T1000 (cell line): ENCODE data around the gene LYAR.
"Not testable (repeated sequence)": the region's sequence is repeated elsewhere in the genome, so short reads cannot be mapped to it uniquely, and the experiment has no call there.

Source experiments
- DNase-seq: peaks from one replicate; lab custom pipeline; 2025; ENCODE audit warnings: mixed read lengths; lab: John Stamatoyannopoulos, UW

LYAR gene

DNA sequence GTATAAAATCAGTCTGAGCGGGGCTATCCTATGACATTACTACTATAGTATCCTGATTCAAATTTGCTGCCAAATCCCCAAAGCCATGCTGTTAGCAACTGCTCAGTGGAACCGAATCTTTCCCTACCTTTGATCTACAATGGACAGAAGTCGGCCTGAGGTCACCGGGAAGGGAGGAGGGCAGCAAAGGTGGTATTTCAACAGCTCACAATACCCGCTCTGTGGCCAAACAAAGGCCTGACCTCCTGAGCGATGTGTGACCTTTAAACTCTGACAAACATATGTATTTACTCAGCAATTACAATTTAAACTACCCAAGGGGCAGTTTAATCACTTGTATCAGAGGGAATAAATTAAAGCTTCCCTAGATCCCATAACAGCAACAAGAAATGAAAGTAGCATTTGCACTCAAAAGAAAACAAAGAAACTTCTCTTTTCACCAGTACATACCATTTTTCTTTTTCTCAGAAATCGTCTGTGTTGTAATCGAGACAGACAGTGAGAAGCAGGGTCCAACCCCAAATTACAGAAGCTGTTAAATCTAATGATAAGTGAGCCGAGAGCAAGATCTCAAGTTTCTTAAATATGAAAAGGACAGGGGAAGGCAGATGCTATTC is 30.4 kb downstream of the LYAR start:
- DNase-seq = no peak

DNA sequence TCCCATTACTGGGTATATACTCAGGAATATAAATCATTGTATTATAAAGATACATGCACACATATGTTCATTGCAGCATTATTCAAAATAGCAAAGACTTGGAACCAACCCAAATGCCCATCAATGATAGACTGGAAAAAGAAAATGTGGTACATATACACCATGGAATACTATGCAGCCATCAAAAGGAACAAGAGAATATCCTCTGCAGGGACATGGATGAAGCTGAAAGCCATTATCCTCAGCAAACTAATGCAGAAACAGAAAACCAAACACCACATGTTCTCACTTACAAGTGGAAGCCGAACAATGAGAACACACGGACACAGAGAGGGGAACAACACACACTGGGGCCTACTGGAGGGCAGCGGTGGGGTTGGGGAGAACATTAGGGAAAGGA is 32.2 kb downstream of the LYAR start:
- DNase-seq = not testable (repeated sequence)

DNA sequence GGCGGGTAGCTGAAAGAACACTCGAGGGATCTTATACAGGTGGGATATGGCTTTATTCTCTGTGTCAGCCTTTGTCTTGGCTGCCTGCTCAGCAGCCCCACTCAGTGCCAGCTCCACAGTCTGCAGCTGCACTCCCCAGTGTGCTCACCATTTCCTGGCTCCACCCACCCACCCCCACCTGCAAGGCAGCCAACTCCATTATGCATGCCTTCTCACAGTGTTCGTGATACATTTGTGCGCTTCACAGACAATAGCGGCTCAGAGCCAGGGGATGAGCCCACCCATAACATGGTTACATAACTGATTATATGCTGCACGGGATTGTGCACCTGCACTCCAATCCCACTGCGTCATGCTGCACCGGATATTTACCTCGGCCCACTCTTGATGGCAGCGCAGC is 33.2 kb downstream of the LYAR start:
- no peak for DNase-seq

DNA sequence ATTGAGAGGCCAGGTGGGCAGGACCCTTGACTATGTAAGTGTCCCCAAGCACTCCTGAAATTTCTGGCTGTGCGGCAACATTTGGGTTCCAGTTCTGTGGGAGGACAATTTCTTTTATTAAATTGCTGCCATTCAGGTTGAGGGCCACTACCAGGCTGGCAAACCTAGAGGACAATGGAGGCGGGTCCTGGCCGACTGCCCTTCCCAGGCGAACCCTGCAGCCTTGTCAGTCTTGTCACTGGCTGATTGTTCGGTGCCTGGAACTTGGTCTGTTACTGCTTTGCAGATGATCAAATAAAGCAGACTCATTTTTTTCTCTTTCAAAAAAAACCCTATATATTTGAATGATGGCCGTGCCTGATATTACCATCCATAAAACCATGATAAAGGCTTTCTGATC is 35.3 kb downstream of the LYAR start:
- DNase-seq = no peak

DNA sequence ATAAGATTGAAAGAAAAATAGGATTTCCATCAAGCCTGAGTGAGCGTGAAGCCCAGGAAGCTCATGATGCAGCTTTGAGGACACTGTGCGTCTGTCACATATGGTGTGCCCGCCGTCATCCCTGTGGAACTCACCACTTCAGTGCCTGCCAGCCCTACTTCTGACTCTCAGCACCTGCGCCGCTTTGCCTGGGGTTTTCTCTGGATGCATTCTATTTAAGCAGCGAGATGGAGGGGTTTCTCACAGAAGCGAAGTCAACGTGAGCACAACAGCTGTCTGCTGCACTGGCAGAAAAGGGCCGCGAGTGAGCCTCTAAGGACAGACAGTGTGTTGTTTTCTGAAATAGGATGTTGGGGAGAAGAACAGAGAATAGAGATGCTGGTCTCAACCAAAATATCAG is 35.8 kb downstream of the LYAR start:
- DNase-seq = no peak

DNA sequence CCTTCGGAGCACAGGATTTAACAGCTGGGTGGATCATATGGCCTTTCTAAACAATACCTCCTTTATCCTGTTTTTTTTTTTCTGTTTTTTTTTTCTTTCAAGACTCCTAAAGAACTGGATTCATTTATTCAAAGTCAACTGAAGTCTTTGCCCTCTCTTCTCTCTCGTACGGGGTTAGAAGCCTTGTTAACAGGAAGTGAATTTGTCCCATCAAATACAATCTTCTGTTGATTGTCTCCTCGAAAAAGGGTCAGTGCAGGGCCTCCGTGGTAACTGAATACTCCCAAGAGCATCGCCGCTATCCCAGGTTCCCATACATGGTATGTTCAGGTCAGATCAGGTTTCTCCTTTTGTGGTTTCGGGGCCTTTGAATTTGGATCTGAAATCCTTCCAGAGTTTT is 40.1 kb downstream of the LYAR start:
- no peak for DNase-seq

DNA sequence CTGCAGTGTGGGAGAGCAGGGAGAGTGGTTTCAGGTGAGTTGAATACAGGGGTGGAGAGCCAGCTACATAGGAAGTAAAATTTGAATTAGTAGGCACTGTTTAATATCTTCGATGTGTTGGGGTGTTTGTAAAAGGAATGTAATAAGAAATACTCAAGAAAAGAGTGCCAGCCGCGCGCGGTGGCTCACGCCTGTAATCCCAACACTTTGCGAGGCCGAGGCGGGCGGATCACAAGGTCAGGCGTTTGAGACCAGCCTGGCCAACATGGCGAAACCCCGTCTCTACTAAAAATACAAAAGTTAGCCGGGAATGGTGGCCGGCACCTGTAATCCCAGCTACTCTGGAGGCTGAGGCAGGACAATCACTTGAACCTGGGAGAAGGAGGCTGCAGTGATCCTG is 40.6 kb downstream of the LYAR start:
- not testable (repeated sequence) for DNase-seq

DNA sequence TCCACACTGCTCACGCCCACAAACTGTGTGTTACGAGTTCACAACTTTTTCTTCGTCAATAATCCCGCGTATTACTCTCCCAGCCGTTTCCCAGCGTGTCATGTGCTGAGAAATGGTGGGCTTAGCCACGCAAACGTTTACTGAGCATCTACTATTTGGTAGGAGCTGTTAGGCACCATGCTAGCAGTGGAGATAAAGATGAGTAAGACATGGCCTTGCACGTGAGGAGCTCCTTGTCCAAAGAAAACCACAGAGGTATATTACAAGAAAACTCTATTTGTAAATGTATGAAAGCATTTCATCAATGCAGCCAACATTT is 41.1 kb downstream of the LYAR start:
- no peak for DNase-seq

DNA sequence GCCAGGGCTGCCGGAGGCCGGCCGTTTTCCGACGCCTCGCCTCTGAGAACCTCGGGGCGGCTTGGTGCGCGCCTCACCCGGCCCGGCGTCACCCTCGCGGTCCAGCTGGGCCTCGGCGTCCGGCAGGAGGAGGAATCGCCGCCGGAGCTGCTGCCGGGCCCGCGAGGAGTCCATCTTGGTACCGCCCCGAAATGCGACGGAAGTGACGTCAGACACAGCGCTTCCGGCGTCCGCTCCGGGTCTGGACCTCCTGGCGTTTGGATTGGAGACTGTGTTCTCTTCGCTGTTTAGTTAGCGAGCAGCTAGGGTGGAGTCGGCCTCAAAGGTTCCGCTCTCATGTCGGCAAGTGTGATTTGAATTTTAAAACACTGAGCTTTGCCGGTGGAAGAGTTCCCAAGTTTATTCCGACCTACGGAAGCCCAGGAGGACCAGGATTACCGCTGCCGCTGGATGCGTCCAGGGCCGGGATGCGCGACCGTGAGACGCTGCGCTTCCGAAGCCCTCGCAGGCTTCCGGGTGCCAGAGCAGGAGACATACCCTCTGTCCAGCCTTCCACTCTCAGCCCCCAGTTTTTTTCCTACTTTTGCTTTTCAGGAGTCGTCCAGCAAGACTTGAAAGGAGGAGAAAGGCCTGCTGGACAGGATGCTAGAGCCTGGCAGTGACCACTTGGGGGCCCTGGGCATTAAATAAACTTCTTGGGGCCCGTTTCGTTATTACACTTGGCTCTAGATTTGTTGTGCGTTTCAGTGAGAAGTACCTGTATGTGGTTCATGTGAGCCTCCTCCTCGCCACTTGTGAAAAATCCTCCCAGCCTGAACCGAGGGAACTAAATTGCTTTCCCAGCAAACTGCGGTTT is 41.7 kb downstream of the LYAR start, which contains the start of gene TMEM128:
Gene TMEM128, minus strand, starts transcription at position 195 of the 856 bp plus-strand sequence. Its CDS starts 21 bp downstream, at position 174.
- peak; percentile 85 for DNase-seq

DNA sequence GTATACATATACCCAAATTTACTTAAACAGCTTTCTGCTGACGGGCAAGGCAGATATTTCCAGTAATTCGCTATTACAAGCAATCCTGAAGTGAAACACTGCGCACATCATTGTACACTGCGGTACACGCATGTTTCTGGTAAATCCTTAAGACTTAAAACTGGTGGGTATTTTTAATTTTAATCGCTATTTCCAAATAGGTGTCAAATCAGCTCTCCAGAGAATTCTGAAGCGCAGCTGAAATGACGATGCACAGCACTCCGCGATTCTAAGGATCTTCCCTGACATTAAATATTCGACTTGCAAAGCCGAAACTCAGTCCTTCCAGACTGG is 42.3 kb downstream of the LYAR start:
- DNase-seq = no peak

DNA sequence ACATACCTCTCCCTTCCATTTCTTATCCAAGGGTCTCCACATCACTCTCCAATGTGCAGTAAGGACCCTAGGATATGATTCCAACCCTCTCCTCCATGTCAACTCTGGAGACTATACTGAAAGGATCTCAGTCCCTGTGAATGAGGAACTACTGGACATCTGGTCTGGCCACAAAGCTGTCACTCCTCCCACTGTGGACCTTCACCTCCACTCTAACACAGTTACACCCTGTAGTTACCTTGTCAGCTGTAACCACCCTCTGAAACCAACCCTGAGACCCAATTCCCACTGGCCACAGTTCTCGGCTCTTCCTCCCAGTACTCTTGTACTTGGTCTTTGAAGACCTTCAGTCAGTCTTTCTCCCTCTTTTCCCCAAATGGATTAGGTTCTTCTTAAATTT is 44.8 kb downstream of the LYAR start:
- no peak for DNase-seq

DNA sequence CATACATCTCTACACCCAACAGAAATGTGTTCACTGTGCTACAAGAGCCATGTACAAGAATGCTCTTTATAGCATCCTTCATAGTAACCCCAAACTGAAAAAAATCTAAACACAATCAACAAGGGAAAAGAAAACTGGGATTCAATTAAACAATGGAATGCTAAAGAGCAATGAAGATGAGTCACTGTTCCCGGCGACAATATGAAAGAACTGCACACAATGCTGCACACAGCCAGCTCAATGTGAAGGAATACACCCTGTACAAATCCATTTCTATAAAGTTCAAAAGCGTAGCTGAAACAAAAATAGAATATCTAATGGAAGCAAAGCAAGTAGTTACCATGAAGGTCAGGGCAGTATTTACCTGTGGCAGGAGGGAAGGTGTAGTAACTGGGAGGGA is 50.4 kb downstream of the LYAR start:
- not testable (repeated sequence) for DNase-seq

DNA sequence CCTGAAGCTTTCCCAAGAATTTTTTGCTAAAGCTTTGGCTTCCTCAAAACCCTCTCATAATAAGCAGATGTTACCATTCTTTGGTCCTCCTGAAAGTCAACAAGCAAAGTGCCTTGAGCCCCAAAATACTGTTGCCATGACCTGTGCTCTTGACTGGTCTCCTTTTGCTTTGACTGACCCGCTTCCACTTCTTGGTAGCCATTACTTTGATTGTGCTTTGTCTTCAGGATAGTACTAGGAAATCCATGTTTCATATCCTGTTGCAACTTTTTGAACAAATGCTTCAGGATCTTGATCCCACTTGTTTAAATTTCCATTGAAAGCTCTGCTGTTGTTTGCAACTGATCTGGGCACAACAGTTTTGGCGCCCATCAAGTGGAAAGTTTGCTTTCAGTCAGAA is 56.3 kb downstream of the LYAR start:
- no peak for DNase-seq

DNA sequence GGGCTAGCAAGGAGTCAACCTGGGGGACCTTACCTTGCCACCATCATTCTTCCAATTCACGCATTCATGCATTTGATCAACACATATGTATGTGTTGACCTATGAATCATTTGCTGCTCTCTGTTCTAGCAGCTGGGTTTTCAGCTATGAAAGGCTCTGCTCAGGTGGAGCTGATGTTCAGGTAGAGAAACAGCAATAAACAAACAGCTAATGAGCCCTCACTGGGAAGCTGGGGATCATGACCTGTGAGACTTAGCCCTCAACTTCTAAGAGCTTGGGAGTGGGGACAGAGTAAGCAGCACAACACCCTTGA is 61.6 kb downstream of the LYAR start:
- DNase-seq = no peak

DNA sequence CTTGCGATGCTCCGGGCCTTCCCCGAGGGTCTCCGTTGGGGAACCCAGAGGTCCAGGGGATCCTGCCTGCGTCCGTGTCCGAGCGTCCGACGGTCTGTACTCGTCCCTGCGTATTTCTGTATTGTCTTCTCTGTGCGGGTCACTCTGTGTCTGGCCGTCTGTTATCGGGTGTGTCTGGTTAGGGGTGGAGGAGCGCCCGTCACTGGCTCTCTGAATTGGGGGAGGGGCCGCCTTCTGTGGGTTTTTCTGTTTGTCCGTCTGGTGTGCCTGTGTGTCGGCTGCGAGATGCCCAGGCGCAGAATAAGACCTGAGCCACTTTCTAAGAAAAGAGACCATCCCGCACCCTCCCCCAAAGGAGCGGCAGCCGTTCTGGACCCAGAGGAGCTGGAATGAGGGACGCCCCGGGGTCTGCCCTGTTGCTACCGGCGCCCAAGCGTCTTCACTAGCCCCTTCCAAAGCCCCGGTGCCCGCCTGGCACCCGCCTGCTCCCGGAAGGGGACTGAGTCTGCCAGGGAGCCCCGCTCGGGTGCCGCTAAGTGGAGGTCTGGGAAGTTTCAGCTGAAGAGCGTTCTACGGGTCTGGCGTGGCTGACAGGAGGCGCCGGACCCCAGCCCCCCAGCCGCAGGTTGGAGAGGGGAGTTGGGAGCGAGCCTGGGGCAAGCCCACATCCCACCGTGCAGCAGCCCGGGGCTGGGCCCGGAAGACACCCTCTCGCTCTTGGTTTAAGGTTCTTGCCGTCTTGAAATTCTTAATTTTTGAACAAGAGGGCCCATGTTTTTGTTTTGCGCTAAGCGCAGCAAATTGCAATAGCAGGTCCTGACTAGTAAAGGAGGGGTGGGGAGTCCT is 62.2 kb downstream of the LYAR start:
- DNase-seq = no peak

DNA sequence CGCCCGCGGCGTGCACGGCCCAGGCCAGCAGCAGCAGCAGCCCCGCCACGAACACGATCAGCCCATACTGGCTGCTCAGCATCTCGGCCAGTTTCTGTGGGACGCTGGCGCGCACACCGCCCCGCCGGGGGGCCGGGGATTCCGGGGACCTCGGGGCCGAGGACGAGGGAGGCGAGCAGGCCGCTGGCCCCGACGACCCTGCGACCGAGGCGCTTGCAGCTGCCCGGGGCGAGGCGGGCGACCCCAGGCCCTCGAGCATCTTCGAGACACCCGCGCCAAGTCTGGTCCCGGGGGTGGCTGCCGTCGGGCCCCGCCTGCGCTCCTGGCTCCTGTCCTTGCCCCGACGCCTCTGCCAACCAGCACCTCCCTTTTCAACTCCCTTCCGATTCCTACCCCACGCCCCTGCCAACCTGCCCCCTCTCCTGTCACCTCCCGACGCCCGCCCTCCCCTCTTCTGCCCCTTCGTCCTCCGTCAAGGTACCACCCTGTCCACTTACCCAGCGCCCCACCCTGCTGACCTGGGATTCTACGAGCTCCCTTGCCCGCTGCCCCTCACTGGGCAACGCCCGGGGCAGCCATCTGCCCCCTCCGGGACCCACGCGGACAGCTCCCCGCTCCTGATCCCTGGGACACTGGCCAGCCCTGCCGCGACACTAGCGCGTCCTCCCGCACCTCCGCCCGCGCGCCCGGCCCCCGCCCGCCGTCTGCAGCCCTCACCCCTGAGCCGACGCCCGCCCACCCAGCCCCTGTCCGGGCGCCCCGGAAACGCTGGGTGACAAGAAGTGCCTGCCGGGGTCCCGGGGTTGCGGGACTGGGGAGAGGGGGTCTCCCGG is 63.1 kb downstream of the LYAR start, which contains the start of gene OTOP1:
Gene OTOP1, minus strand, starts transcription at position 324 of the 833 bp plus-strand sequence. Its CDS starts 65 bp downstream, at position 259.
- no peak for DNase-seq

DNA sequence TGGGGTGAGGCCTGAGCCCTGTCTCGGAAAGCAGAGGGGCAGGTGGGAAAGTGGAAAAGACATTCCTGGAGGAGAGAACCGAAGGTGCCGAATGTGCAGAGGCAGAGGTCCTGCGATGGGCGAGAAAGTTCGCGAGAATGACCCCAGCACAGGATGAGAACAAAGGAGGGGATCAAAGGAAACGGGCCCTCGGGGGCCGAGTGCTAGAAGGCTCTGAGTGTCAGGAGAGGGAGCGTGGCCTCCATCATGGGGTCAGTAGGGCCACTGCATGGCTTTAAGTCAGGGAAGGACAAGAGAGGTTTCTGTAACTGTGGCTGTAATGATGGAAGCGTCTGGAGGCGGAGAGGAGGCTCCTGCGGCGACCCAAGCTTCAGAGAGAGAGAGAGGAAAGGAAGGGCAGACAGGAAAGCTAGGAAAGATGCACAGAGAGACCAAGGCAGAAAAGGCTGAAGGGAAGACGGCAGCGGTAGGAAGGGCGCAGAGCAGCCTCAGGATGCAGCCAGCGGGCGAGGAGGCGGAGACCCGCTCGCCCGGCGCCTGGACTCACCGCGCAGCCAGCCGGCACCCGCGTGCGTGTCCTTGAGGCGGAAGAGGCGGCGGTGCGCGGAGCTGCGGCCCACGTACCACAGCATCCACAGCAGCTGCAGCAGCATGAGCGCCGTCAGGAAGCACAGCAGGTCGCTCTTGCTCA is 63.9 kb downstream of the LYAR start:
- no peak for DNase-seq
